ENCODE data around the gene IFT25. TPM values are rescaled to one million over a fixed set of nuclear protein-coding genes. Genes with fewer than 3 reads are reported as not detected.

The IFT25 gene
- polyA plus RNA-seq, 1 donor from 2014 or later = 58.6 TPM

GRCh38 chr1:53919675-53920066, 25.8 kb downstream of the IFT25 start:
- H3K27me3 Mint-ChIP-seq = no peaks in the 10 kb centered on the region
- peaks cover 5% of the 10 kb centered on the region for H3K36me3 Mint-ChIP-seq
- H3K4me3 Mint-ChIP-seq = peak overlapping the region in 1 of 4 donors; percentile 12
- H3K4me1 Mint-ChIP-seq = no peaks in the 10 kb centered on the region
- no peaks in the 10 kb centered on the region for H3K9me3 Mint-ChIP-seq
- no peak overlapping the region for H3K27ac Mint-ChIP-seq

GRCh38 chr1:53918343-53918742, 27.2 kb downstream of the IFT25 start:
- H3K27me3 Mint-ChIP-seq = no peaks in the 10 kb centered on the region
- H3K4me1 Mint-ChIP-seq = no peaks in the 10 kb centered on the region
- no peaks in the 10 kb centered on the region for H3K9me3 Mint-ChIP-seq
- no peak overlapping the region for H3K27ac Mint-ChIP-seq
- no peak overlapping the region for H3K4me3 Mint-ChIP-seq
- H3K36me3 Mint-ChIP-seq = peaks cover 5% of the 10 kb centered on the region

GRCh38 chr1:53913352-53914033, 32.0 kb downstream of the IFT25 start:
- Mint-ChIP-seq H3K9me3 (no peaks in the 10 kb centered on the region), H3K27ac (no peak overlapping the region), H3K27me3 (no peaks in the 10 kb centered on the region), H3K4me1 (no peaks in the 10 kb centered on the region), H3K4me3 (no peak overlapping the region), H3K36me3 (peaks cover 11% of the 10 kb centered on the region)

GRCh38 chr1:53911442-53911841, 34.1 kb downstream of the IFT25 start:
- no peak overlapping the region for H3K27ac Mint-ChIP-seq
- no peaks in the 10 kb centered on the region for H3K9me3 Mint-ChIP-seq
- no peaks in the 10 kb centered on the region for H3K4me1 Mint-ChIP-seq
- no peaks in the 10 kb centered on the region for H3K27me3 Mint-ChIP-seq
- H3K4me3 Mint-ChIP-seq = no peak overlapping the region
- H3K36me3 Mint-ChIP-seq = peaks cover 17% of the 10 kb centered on the region

- peaks cover 15% of the 10 kb centered on the region for H3K36me3 Mint-ChIP-seq
- no peaks in the 10 kb centered on the region for H3K4me1 Mint-ChIP-seq
- no peak overlapping the region for H3K4me3 Mint-ChIP-seq
- H3K27me3 Mint-ChIP-seq = no peaks in the 10 kb centered on the region
- peak overlapping the region in 1 of 3 donors; percentile 18 for H3K27ac Mint-ChIP-seq
- H3K9me3 Mint-ChIP-seq = no peaks in the 10 kb centered on the region
Measured at GRCh38 chr1:53909946-53910345, 35.6 kb downstream of the IFT25 start.

- Mint-ChIP-seq H3K27ac (no peak overlapping the region), H3K4me1 (no peaks in the 10 kb centered on the region), H3K36me3 (peaks cover 10% of the 10 kb centered on the region), H3K27me3 (no peaks in the 10 kb centered on the region), H3K4me3 (no peak overlapping the region), H3K9me3 (no peaks in the 10 kb centered on the region)
Measured at GRCh38 chr1:53906121-53906520, 39.4 kb downstream of the IFT25 start.

- no peak overlapping the region for H3K27ac Mint-ChIP-seq
- no peaks in the 10 kb centered on the region for H3K27me3 Mint-ChIP-seq
- H3K4me1 Mint-ChIP-seq = no peaks in the 10 kb centered on the region
- H3K36me3 Mint-ChIP-seq = peaks cover 10% of the 10 kb centered on the region
- H3K9me3 Mint-ChIP-seq = no peaks in the 10 kb centered on the region
- H3K4me3 Mint-ChIP-seq = no peak overlapping the region
Measured at GRCh38 chr1:53905509-53905908, 40.0 kb downstream of the IFT25 start.

GRCh38 chr1:53902235-53903138, 43.0 kb downstream of the IFT25 start:
- Mint-ChIP-seq H3K27me3 (no peaks in the 10 kb centered on the region), H3K9me3 (no peaks in the 10 kb centered on the region), H3K4me3 (no peak overlapping the region), H3K27ac (no peak overlapping the region), H3K4me1 (no peaks in the 10 kb centered on the region), H3K36me3 (peaks cover 6% of the 10 kb centered on the region)

- H3K4me1 Mint-ChIP-seq = no peaks in the 10 kb centered on the region
- H3K36me3 Mint-ChIP-seq = no peaks in the 10 kb centered on the region
- H3K9me3 Mint-ChIP-seq = no peaks in the 10 kb centered on the region
- no peak overlapping the region for H3K27ac Mint-ChIP-seq
- no peaks in the 10 kb centered on the region for H3K27me3 Mint-ChIP-seq
- no peak overlapping the region for H3K4me3 Mint-ChIP-seq
Measured at GRCh38 chr1:53899708-53900107, 45.8 kb downstream of the IFT25 start.

GRCh38 chr1:53899206-53899628, 46.3 kb downstream of the IFT25 start:
- Mint-ChIP-seq H3K27ac (no peak overlapping the region), H3K4me3 (no peak overlapping the region), H3K36me3 (no peaks in the 10 kb centered on the region), H3K4me1 (no peaks in the 10 kb centered on the region), H3K27me3 (no peaks in the 10 kb centered on the region), H3K9me3 (no peaks in the 10 kb centered on the region)

GRCh38 chr1:53896635-53897229, 48.8 kb downstream of the IFT25 start:
- Mint-ChIP-seq H3K4me3 (no peak overlapping the region), H3K9me3 (no peaks in the 10 kb centered on the region), H3K27ac (no peak overlapping the region), H3K4me1 (peaks cover 0 to 3% (median 2%) of the 10 kb centered on the region in 3 donors), H3K36me3 (no peaks in the 10 kb centered on the region), H3K27me3 (no peaks in the 10 kb centered on the region)

- peak overlapping the region in 1 of 4 donors; percentile 3 for H3K4me3 Mint-ChIP-seq
- H3K27me3 Mint-ChIP-seq = no peaks in the 10 kb centered on the region
- H3K36me3 Mint-ChIP-seq = no peaks in the 10 kb centered on the region
- no peaks in the 10 kb centered on the region for H3K9me3 Mint-ChIP-seq
- H3K27ac Mint-ChIP-seq = no peak overlapping the region
- H3K4me1 Mint-ChIP-seq = peaks cover 2 to 8% (median 4%) of the 10 kb centered on the region in 3 donors
Measured at GRCh38 chr1:53895421-53895820, 50.1 kb downstream of the IFT25 start.

- Mint-ChIP-seq H3K27ac (no peak overlapping the region), H3K4me1 (peaks cover 6 to 14% (median 10%) of the 10 kb centered on the region in 3 donors), H3K9me3 (no peaks in the 10 kb centered on the region), H3K36me3 (no peaks in the 10 kb centered on the region), H3K27me3 (no peaks in the 10 kb centered on the region), H3K4me3 (peak overlapping the region in 1 of 4 donors; percentile 5)
Measured at GRCh38 chr1:53894644-53895043, 50.9 kb downstream of the IFT25 start.

- no peaks in the 10 kb centered on the region for H3K27me3 Mint-ChIP-seq
- H3K4me1 Mint-ChIP-seq = peaks cover 6 to 17% (median 13%) of the 10 kb centered on the region in 3 donors
- H3K4me3 Mint-ChIP-seq = peak within 1 kb of the TSS in 1 of 4 donors; percentile 11
- no peak within 1 kb of the TSS for H3K27ac Mint-ChIP-seq
- H3K36me3 Mint-ChIP-seq = no peaks in the 10 kb centered on the region
- no peaks in the 10 kb centered on the region for H3K9me3 Mint-ChIP-seq
Measured at GRCh38 chr1:53893999-53894636, 51.4 kb downstream of the IFT25 start, which contains the start of gene DIO1. TSS of gene DIO1 (plus strand) at chr1:53894187. CDS start at chr1:53894211, 24 bp downstream.

GRCh38 chr1:53892911-53893310, 52.6 kb downstream of the IFT25 start:
- Mint-ChIP-seq H3K4me3 (peak overlapping the region in 1 of 4 donors; percentile 11), H3K27me3 (no peaks in the 10 kb centered on the region), H3K36me3 (no peaks in the 10 kb centered on the region), H3K4me1 (peaks cover 17 to 27% (median 23%) of the 10 kb centered on the region in 3 donors), H3K27ac (no peak overlapping the region), H3K9me3 (no peaks in the 10 kb centered on the region)
